H54 (cell line): ENCODE data around the gene OPCML.

Experiments
- DNase-seq: peaks from one replicate; pipeline ENCODE4 v3.0.0; 2011; ENCODE audit warnings: low spot score, mixed read lengths; ENCODE audit not compliant: insufficient read length
- FAIRE-seq: peaks from 3 replicates; lab custom pipeline; 2011; peaks lifted over from hg19 to GRCh38; lab: Jason Lieb, UNC
- POLR2A ChIP-seq: IDR thresholded peaks from 2 replicates; pipeline ENCODE4 v1.6.1; 2011; ENCODE audit warnings: low read depth, mild to moderate bottlenecking, low read length

Gene OPCML

DNA sequence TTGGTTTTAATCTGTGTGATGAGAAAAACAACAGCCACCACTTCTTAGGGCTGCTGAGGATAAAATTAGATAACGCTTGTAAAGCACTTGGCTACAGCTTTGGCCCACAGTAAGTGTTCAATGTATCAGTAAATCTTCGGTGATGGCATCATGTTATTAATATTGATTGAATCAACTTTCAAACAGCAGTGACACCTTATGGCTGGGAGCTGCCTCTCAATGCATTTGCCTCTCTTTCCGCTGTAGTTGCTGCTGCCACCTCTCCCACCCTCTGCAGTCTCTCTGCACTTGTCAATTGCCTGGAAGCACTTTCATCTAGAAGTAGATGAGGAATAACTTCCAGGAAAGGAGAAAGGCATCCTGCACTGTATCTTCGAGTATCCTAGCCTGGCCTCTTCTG, 491.1 kb downstream of the OPCML start:
- no peak for FAIRE-seq

DNA sequence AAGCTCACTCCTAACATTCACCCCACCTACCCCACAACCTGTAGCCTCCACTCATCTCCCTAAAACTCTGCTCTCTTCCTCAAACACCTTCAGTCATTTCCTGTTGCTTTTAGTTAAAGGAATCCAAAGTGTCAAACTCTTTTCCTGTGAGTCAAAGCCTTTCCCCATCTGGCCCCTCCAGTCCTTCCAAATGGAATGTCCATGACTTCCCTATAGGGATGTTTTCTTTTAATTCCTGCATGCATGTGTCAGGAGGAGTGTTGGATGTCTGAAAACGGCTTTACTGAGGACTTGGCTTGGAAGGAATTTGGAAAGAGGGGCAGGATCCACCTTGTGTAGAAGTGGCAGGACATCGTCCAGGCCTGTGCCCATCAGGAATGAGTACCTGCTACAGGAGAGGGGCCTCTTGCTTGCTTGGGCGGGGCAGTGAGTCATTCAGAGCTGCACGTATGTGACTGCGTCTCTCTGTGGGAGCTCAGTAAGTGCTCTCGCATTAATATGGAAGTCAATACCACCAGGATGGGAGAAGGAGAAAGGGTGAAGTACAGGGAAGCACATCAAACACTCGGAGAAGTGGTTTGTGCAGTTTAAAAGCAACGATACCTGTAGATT, 491.9 kb downstream of the OPCML start:
- TF ChIP-seq POLR2A, result no peak
- DNase-seq, result no peak
- no peak for FAIRE-seq

More for the DNA sequence above, 491.1 kb downstream of the OPCML start:
- no peak for TF ChIP-seq POLR2A
- DNase-seq, result no peak

DNA sequence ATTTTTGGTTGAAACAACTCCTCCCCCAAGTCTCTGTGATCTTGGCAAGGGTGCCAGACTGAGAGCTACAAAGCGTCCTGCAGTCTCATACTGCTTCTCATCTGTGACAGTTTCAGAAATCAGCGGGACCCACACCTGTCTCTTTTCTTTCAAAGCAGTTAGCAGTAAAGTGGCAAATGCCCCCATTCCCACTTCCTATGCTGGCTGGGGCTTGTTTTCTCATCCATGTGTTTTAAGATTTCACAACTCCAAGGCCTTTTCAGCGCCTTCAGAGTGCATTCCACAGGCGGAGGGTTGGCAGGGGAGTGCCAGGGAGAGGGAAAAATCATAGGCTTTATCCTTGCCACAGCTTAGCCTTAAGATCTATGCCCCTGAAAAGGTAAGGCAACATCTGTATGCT, 493.5 kb downstream of the OPCML start:
- TF ChIP-seq POLR2A, result no peak
- DNase-seq, result no peak
- no peak for FAIRE-seq

DNA sequence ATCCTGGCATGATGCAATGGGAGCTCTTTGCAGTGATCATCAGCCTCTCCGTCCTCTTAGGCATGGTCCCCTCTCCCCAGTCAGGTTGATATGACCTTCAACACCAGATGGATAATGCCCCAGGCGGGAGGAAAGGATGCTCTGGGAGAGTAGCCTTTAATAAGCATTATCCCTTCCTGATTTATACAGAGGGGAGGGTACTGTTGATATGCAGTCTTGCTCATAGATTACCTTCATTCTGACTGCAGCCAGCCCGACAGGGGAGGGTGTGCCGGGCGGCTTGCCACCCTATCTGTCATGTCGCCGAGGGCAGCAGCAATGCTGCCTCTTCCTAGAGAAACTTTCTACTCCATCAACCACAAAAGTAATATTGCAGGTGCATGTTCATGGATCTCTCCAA, 497.4 kb downstream of the OPCML start:
- TF ChIP-seq POLR2A, result no peak
- FAIRE-seq, result no peak
- DNase-seq, result no peak

DNA sequence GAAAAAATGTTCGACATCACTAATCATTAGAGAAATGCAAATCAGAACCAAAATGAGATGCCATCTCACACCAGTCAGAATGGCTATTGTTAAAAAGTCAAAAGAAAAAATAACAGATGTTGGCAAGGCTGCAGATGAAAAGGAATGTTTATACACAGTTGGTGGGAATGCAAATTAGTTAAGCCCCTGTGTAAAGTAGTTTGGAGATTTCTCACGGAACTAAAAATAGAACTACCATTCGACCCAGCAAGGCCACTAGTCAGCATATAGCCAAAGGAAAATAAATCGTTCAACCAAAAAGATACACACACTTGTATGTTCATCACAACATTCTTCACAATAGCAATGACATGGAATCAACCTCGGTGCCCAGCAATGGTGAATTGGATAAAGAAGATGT, 503.2 kb downstream of the OPCML start:
- no peak for DNase-seq
- FAIRE-seq, result no peak
- TF ChIP-seq POLR2A, result no peak

DNA sequence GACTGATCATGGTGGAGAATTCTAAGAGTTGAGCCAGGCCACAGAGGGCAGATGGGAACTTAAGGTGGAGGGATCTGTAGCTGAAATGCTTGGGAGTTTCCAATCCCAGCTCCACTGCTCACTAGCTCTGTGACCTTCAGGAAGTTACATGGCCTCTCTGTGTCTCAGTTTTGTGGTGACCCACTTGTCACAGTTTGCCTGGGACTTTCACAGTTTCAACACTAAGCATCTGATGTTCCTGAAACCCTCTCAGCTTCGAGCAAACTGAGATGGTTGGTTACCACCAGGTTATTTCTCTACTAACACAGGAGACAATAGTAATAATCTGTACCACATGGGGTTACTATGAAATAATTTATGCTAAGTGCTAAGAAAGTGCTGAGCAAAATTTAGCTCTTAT, 505.3 kb downstream of the OPCML start:
- TF ChIP-seq POLR2A, result no peak
- DNase-seq (no peak), FAIRE-seq (no peak)

DNA sequence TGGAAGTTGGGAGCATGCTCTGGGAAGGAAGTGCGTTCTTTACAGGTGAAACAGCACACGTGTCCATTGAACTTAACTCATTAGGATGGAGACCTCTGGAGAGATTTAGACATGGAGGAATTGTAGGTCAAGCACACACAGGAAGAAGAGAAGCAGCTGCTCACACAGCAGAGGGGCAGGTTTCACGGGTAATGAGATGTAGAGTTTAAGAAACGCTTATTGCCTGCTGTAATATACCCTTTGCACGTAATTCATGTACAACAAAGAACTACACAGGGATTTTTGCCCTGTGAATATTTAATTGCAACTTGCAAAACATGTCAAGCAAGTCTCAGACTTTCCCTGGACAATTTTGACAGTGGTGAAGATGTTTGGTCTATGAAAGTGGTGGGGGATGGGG, 508.0 kb downstream of the OPCML start:
- TF ChIP-seq POLR2A, result no peak
- FAIRE-seq (no peak), DNase-seq (no peak)

DNA sequence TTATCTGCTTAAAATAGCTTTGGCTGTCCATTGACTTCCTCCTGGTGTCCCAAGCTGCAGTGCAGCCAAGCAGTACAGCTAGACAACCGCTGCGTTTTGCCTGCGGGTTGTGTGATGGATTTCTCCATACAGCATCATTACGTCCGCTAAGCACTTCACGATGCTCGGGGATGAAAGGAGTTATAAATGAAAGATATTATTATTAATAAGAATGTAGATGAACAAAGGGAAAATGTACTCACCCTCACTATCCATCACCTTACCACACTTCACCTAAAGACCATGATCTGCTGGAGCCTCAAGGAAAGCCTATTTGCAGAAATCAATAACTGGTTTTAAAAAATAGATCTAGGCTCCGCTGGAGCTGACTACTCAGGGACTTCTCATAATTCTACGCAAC, 509.1 kb downstream of the OPCML start:
- no peak for TF ChIP-seq POLR2A
- FAIRE-seq (no peak), DNase-seq (no peak)

DNA sequence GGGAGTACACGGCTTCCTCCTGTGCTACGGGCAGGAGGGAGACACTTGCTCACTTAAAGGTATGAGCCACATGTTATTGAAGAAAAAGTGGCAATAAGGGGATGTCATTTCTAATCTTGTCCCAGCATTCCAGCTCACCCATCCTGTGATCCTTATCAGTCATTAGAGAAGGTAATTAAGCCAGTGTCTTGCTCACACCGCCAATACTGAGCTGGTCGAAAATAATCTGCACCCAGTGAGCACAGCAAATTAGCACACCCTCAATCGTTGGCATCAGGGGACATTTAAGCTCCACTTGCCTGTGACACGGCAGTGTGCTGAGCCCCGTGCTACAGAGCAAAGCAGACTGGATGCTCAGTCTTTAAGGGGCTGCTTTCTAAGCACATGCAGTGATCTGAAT, 510.7 kb downstream of the OPCML start:
- no peak for TF ChIP-seq POLR2A
- no peak for FAIRE-seq

DNA sequence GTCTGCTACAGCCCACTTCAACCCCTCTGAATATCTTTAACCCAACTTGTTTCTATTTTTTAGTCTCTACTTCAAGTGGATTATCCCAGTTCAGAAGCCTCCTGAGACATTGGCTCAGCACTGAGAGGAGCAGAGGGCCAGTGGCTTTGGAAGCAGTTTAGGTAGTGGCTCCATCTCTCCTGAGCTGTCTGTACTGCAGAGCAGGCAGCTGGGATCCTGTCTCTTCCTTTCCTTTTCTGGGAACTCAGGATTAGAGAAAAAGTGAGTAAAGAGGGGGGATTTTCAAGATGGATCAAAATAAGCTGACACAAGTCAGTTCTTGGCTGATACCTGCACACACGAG, 512.0 kb downstream of the OPCML start:
- TF ChIP-seq POLR2A, result no peak
- no peak for FAIRE-seq
- no peak for DNase-seq

More for the DNA sequence above, 510.7 kb downstream of the OPCML start:
- DNase-seq, result no peak

DNA sequence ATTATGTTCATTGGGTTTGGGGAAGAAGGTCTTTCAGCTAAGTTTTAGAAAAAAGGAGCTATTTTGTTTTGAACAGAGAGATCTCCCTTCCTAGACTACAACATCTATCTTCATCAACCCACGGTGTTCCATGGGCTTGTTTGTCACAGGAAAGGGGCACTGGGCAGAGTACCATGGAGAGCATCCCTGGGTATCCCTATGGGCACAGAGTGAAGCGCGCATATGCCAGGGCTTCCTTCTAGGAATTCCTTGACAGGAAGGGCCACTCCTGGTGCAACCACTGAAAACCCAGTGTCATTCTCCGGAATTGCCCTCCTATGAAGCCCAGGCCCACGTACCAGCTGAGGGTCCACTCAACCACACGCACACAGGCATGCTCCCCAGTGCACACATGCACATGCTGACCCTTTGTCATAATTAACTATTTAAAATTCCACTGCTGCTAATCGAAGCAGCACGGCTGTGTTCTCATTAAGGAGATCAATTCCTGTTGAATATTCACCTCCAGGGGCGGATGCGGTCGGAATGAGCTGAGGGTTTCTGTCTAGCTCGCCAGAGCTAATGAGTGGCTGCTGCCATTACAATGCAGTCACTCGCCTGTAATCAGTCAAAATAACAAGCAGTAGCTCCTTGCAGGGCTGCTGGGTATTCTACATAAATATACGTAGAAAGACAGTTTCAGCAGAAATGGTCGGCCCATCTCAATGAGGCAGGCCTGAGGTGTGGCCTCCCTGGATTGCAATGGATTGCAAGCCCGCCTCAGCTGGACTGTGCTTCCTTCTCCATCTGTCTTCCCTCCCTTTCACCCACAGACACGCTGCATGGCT, 512.5 kb downstream of the OPCML start:
- FAIRE-seq (no peak), DNase-seq (no peak)
- no peak for TF ChIP-seq POLR2A

DNA sequence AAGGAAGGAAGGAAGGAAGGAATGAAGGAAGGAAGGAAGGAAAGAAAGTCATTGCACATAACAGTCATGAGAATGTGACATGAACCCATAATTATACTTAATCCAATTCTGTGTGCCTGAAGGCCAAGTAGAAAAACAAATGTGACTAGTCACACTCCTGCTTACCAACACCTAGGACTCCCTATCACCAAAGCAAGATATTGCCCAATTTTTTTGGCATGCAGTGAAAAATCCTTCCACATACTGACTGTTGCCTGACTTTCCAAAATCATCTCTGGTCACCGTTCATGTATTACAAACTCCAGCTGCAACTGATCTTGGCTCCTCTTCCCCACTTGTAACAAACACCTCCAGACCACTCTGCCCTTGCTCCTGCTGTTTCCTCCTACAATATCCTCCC, 516.8 kb downstream of the OPCML start:
- FAIRE-seq (no peak), DNase-seq (no peak)
- TF ChIP-seq POLR2A, result no peak

DNA sequence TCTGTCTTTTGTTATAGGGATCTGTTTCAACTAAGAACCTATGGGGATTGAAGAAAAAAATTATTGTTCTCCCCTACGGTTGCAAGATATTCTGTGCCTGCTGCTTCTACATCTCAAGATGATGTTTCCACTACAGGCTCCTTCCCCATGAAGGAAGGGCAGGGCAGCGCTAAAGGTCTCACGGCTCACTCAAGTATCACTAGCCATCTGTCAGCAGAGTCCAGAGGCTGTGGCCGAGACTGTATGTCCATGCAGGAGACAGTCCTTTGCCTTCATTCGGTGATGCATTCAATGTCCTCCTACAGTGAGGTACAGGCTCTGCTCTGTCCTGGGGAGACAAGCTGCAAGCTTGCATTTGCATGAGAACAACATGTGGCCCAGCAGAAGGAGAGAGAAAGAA, 518.0 kb downstream of the OPCML start:
- FAIRE-seq (no peak), DNase-seq (no peak)
- TF ChIP-seq POLR2A, result no peak

DNA sequence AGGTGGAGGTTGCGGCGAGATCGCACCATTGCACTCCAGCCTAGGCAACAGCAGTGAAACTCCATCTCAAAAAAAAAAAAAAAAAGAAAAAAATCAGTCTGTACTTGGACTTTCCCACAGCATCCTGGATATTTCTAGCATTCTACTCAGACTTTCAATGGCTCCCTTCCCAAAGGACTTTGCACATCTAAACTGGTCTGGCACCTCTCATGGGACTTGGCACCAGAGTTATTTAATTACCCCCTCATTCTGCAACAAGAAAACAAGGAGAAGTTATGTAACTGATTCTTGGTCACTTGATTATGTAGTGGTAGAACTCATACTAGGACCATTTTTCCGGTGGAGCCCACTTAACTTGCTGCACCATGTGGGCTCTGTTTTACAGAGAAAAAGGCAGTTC, 519.5 kb downstream of the OPCML start:
- no peak for FAIRE-seq
- no peak for TF ChIP-seq POLR2A
- no peak for DNase-seq

DNA sequence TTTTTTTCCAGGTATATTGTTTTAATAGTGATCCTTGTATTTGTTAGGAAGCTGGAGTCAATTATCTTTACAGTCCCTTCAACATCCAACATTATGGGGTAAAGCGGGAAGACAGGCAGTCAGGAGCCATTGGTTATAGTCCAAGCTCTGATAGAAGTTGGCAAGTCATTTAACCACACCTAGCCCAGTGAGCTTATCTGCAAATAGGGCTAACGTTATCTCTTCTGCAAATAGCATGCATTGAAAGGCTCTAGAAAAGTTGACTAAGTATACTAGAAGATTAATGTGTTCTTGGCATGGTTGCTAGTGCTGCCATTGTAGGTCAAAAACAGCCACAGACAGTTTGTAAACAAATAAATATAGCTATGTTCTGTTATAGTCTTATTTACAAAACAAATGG, 520.7 kb downstream of the OPCML start:
- FAIRE-seq, result no peak
- TF ChIP-seq POLR2A, result no peak
- no peak for DNase-seq
